Daoy (cell line): ENCODE measurements around the gene ANKRA2. TPM values are rescaled to one million over a fixed set of nuclear protein-coding genes. Genes with fewer than 3 reads are reported as not detected.
"Not testable (repeated sequence)": the region's sequence is repeated elsewhere in the genome, so short reads cannot be mapped to it uniquely, and the experiment has no call there.

Source experiments
- DNase-seq: peaks from one replicate; pipeline ENCODE4 v3.0.0-alpha.2; 2015; ENCODE audit warnings: low read depth
- total RNA-seq: library from RNA; depleted of rRNA; stranded (reverse); fragments of >200 nt; shearing (Covaris generic); gene quantifications from 2 replicates; pipeline ENCODE4 v1.2.3, GENCODE V29; 2014

Gene ANKRA2
- total RNA-seq, 1 experiment from 2014 or later: 10.2 TPM

- no peak for DNase-seq
Measured at GRCh38 chr5:73550016-73550415, 15.4 kb downstream of the ANKRA2 start.

- DNase-seq: no peak
Measured at GRCh38 chr5:73545403-73545779, 20.0 kb downstream of the ANKRA2 start.

GRCh38 chr5:73544429-73545402 is 20.7 kb downstream of the ANKRA2 start:
- DNase-seq: no peak

GRCh38 chr5:73542020-73542419 is 23.4 kb downstream of the ANKRA2 start:
- DNase-seq: no peak

- DNase-seq: peak; percentile 78
Measured at GRCh38 chr5:73540192-73540591, 25.2 kb downstream of the ANKRA2 start.

- no peak for DNase-seq
Measured at GRCh38 chr5:73539730-73540129, 25.7 kb downstream of the ANKRA2 start.

- no peak for DNase-seq
Measured at GRCh38 chr5:73534971-73535370, 30.5 kb downstream of the ANKRA2 start.

GRCh38 chr5:73534011-73534644 is 31.3 kb downstream of the ANKRA2 start:
- DNase-seq: no peak

GRCh38 chr5:73532195-73532594 is 33.2 kb downstream of the ANKRA2 start:
- DNase-seq: no peak

- no peak for DNase-seq
Measured at GRCh38 chr5:73531356-73531755, 34.1 kb downstream of the ANKRA2 start.

- DNase-seq: no peak
Measured at GRCh38 chr5:73529081-73529480, 36.4 kb downstream of the ANKRA2 start.

- no peak for DNase-seq
Measured at GRCh38 chr5:73528248-73528647, 37.2 kb downstream of the ANKRA2 start.

- no peak for DNase-seq
Measured at GRCh38 chr5:73525606-73526203, 39.7 kb downstream of the ANKRA2 start.

- DNase-seq: no peak
Measured at GRCh38 chr5:73523861-73524260, 41.6 kb downstream of the ANKRA2 start.

- no peak for DNase-seq
Measured at GRCh38 chr5:73522989-73523388, 42.5 kb downstream of the ANKRA2 start.

- peak; percentile 82 for DNase-seq
Measured at GRCh38 chr5:73519531-73520283, 45.7 kb downstream of the ANKRA2 start.

- DNase-seq: no peak
Measured at GRCh38 chr5:73515232-73515631, 50.2 kb downstream of the ANKRA2 start.

- no peak for DNase-seq
Measured at GRCh38 chr5:73514418-73514817, 51.0 kb downstream of the ANKRA2 start.

GRCh38 chr5:73513996-73514395 is 51.4 kb downstream of the ANKRA2 start:
- no peak for DNase-seq

- not testable (repeated sequence) for DNase-seq
Measured at GRCh38 chr5:73508521-73508920, 56.9 kb downstream of the ANKRA2 start.

GRCh38 chr5:73507062-73507461 is 58.4 kb downstream of the ANKRA2 start:
- DNase-seq: no peak

GRCh38 chr5:73506459-73506955 is 58.9 kb downstream of the ANKRA2 start:
- no peak for DNase-seq
